Keratinocyte (primary cell): ENCODE results near the gene TBL1Y. TPM values are rescaled to one million over a fixed set of nuclear protein-coding genes. Genes with fewer than 3 reads are reported as not detected.

ENCODE experiments used
- DNase-seq: peaks from one replicate; pipeline ENCODE4 v3.0.0-alpha.2; 2011; ENCODE audit warnings: low read depth, missing footprints, low spot score
- FAIRE-seq: peaks from 2 replicates; lab custom pipeline; 2011; peaks lifted over from hg19 to GRCh38; lab: Jason Lieb, UNC
- H2AFZ ChIP-seq: 2 replicates; pipeline ENCODE4 v1.6.0; 2012; ENCODE audit warnings: low read length, control low read depth, inconsistent platforms; ENCODE audit not compliant: control insufficient read depth
- H3K27ac ChIP-seq: 2 replicates; pipeline ENCODE4 v1.5.1; 2011; ENCODE audit warnings: low read length; ENCODE audit not compliant: control insufficient read depth, insufficient read depth
- H3K27me3 ChIP-seq: 3 replicates; pipeline ENCODE4 v1.6.0; 2011; ENCODE audit warnings: low read length; ENCODE audit not compliant: control insufficient read depth, insufficient read depth; ENCODE audit errors: extremely low read depth
- H3K36me3 ChIP-seq, 2 experiments: 2 replicates in 1 of 2; 3 replicates in 1 of 2; pipeline ENCODE4 v1.5.1; 2011; ENCODE audit warnings: low read length in 2 of 2, mild to moderate bottlenecking in 1 of 2; ENCODE audit not compliant: control insufficient read depth in 2 of 2, insufficient read depth in 2 of 2; ENCODE audit errors: extremely low read depth in 1 of 2
- H3K4me1 ChIP-seq: 3 replicates; pipeline ENCODE4 v1.5.1; 2011; ENCODE audit warnings: low read length; ENCODE audit not compliant: control insufficient read depth, insufficient read depth; ENCODE audit errors: extremely low read depth
- H3K4me2 ChIP-seq: 3 replicates; pipeline ENCODE4 v1.6.0; 2011; ENCODE audit warnings: low read depth, low read length; ENCODE audit not compliant: control insufficient read depth, insufficient read depth; ENCODE audit errors: extremely low read depth
- H3K4me3 ChIP-seq, 3 experiments: fragments of 200-600 bp in 1 of 3; sonication (generic) in 1 of 3; 2 replicates in 2 of 3; 3 replicates in 1 of 3; pipeline ENCODE4 v1.5.1; 2011 to 2016; ENCODE audit warnings: low read length in 3 of 3, mild to moderate bottlenecking in 3 of 3, control low read depth in 2 of 3, inconsistent platforms in 1 of 3, low read depth in 1 of 3, mixed read lengths in 1 of 3, mixed run types in 1 of 3, moderate library complexity in 1 of 3; ENCODE audit not compliant: control insufficient read depth in 2 of 3, insufficient read depth in 2 of 3; ENCODE audit errors: extremely low read depth in 1 of 3
- H3K79me2 ChIP-seq: 2 replicates; pipeline ENCODE4 v1.6.0; 2012; ENCODE audit warnings: low read length; ENCODE audit not compliant: control insufficient read depth, insufficient read depth
- H3K9ac ChIP-seq: 3 replicates; pipeline ENCODE4 v1.6.0; 2011; ENCODE audit warnings: low read length; ENCODE audit not compliant: control insufficient read depth, insufficient read depth; ENCODE audit errors: extremely low read depth
- H3K9me1 ChIP-seq: 3 replicates; pipeline ENCODE4 v1.6.0; 2011; ENCODE audit warnings: low read length; ENCODE audit not compliant: control insufficient read depth, insufficient read depth; ENCODE audit errors: extremely low read depth
- H3K9me3 ChIP-seq: 2 replicates; pipeline ENCODE4 v1.5.1; 2012; ENCODE audit warnings: low read depth, low read length; ENCODE audit not compliant: control insufficient read depth
- H4K20me1 ChIP-seq: 3 replicates; pipeline ENCODE4 v1.6.0; 2011; ENCODE audit warnings: low read length; ENCODE audit not compliant: control insufficient read depth, insufficient read depth; ENCODE audit errors: extremely low read depth
- EZH2 ChIP-seq: IDR thresholded peaks from one replicate; pipeline ENCODE4 v1.6.1; 2012; ENCODE audit warnings: inconsistent platforms, mild to moderate bottlenecking, low read length, moderate library complexity
- dilution Hi-C: fragments of 300-500 bp; cut with MboI; formaldehyde crosslinking; loops from one replicate; pipeline ENCODE4 v1.7.0; 2020; ENCODE audit warnings: low sequenced_read_pairs; ENCODE audit not compliant: extremely low pct_ligation_motif_present
- polyA plus RNA-seq, 5 experiments: library from polyadenylated mRNA; depleted of rRNA in 3 of 5; stranded (reverse) in 3 of 5; stranded (forward) in 1 of 5; unstranded in 1 of 5; fragments of >200 nt; gene quantifications; 1 replicate in 1 of 5; 2 replicates in 3 of 5; 3 replicates in 1 of 5; pipeline versions ENCODE4 v1.2.1 to v1.2.3, GENCODE V29; 2011 to 2012; ENCODE audit warnings: missing spikeins in 2 of 5, low read depth in 1 of 5, low replicate concordance in 1 of 5
- TF ChIP-seq, protein P1 (sequence below), 3 experiments: IDR thresholded peaks in 1 of 3; conservative IDR thresholded peaks in 1 of 3; optimal IDR thresholded peaks in 1 of 3; 2 replicates in 2 of 3; 3 replicates in 1 of 3; pipeline versions ENCODE3 to v1.5.1; 2011; ENCODE audit warnings: low read length in 3 of 3, mild to moderate bottlenecking in 3 of 3, moderate library complexity in 2 of 3, control low read depth in 1 of 3, inconsistent platforms in 1 of 3; ENCODE audit not compliant: insufficient read depth in 2 of 3; ENCODE audit errors: extremely low read depth in 1 of 3

The TBL1Y gene
- polyA plus RNA-seq, 1 donor (not counting 4 experiments of a cell fraction or from before 2014, with no cell fraction given): not detected

DNA sequence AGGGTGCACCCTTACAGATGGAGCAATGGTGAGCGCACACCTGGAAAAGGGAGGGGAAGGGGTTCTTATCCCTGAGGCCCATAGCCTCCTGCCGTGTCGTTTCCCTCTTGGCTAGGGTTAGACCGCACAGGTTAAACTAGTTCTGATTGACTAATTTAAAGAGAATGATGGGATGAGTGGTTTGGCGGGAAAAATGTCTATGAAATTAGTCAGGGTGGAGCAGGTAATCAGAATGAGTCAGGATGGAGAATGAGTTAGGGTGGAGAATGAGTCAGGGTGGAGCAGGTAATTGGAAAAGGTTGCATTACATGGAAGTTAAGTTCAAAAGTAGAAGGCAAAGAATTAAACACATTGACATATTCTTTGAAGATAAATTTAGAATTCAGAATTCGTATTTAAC, 196.7 kb downstream of the TBL1Y start:
- H3K9ac ChIP-seq: no peak overlapping the region
- TF ChIP-seq, protein P1, sequence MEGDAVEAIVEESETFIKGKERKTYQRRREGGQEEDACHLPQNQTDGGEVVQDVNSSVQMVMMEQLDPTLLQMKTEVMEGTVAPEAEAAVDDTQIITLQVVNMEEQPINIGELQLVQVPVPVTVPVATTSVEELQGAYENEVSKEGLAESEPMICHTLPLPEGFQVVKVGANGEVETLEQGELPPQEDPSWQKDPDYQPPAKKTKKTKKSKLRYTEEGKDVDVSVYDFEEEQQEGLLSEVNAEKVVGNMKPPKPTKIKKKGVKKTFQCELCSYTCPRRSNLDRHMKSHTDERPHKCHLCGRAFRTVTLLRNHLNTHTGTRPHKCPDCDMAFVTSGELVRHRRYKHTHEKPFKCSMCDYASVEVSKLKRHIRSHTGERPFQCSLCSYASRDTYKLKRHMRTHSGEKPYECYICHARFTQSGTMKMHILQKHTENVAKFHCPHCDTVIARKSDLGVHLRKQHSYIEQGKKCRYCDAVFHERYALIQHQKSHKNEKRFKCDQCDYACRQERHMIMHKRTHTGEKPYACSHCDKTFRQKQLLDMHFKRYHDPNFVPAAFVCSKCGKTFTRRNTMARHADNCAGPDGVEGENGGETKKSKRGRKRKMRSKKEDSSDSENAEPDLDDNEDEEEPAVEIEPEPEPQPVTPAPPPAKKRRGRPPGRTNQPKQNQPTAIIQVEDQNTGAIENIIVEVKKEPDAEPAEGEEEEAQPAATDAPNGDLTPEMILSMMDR (optimal IDR thresholded peaks at IDR 0.05 in 1 of 3, IDR thresholded peaks at IDR 0.05 in 1 of 3, conservative IDR thresholded peaks at IDR 0.05 in 1 of 3; ENCODE audit: extremely low read depth in 1 of 3, insufficient read depth in 2 of 3, low read length in 3 of 3): no peak
- TF ChIP-seq EZH2: no peak
- H3K4me1 ChIP-seq: no peaks in the 10 kb centered on the region
- DNase-seq (no peak), FAIRE-seq (no peak)
- no peak overlapping the region for H3K27ac ChIP-seq
- H3K79me2 ChIP-seq: no peaks in the 10 kb centered on the region
- H3K4me3 ChIP-seq: no peak overlapping the region
- no peaks in the 10 kb centered on the region for H3K9me3 ChIP-seq
- no peaks in the 10 kb centered on the region for H3K36me3 ChIP-seq
- H2AFZ ChIP-seq: no peak overlapping the region
- dilution Hi-C loops: no loop called here
- H3K27me3 ChIP-seq: no peaks in the 10 kb centered on the region
- H4K20me1 ChIP-seq: no peaks in the 10 kb centered on the region
- no peak overlapping the region for H3K4me2 ChIP-seq
- no peaks in the 10 kb centered on the region for H3K9me1 ChIP-seq

DNA sequence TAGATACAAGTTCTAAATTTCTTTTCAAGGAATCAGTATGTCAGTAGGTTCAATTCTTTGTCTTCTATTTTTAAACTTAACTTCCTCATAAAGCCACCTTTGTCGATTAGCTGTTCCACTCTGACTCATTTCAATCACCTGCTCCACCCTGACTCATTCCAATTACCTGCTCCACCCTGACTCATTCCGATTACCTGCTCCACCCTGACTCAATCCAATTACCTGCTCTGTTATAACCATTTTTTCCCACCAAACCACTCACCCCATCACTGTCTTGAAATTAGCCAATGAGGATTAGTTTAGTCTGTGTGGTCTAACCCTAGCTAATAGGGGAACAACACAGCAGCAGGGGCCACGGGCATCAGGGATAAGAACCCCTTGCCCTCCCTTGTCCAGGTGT, 199.6 kb downstream of the TBL1Y start:
- Histone ChIP-seq H3K27ac (no peak overlapping the region), H3K9ac (no peak overlapping the region), H4K20me1 (no peaks in the 10 kb centered on the region), H3K79me2 (no peaks in the 10 kb centered on the region), H3K36me3 (no peaks in the 10 kb centered on the region), H3K4me1 (no peaks in the 10 kb centered on the region), H3K9me3 (no peaks in the 10 kb centered on the region), H3K4me3 (no peak overlapping the region), H3K27me3 (no peaks in the 10 kb centered on the region), H3K9me1 (no peaks in the 10 kb centered on the region), H2AFZ (no peak overlapping the region), H3K4me2 (no peak overlapping the region)
- dilution Hi-C loops: no loop called here
- TF ChIP-seq, protein P1 (optimal IDR thresholded peaks at IDR 0.05 in 1 of 3, IDR thresholded peaks at IDR 0.05 in 1 of 3, conservative IDR thresholded peaks at IDR 0.05 in 1 of 3; ENCODE audit: extremely low read depth in 1 of 3, insufficient read depth in 2 of 3, low read length in 3 of 3): no peak
- no peak for TF ChIP-seq EZH2
- DNase-seq: no peak
- no peak for FAIRE-seq
